Lung (tissue), 12 donors: Measurements from ENCODE around the gene GAST. TPM values are rescaled to one million over a fixed set of nuclear protein-coding genes. Genes with fewer than 3 reads are reported as not detected.

Experiments
- ATAC-seq: fragments of 200-7000 bp; cut with Tn5 transposase; one replicate; pipeline ENCODE4 v1.9.1; 2020; ENCODE audit warnings: moderate number of reproducible peaks; ENCODE audit not compliant: insufficient read depth, low FRiP score
- DNase-seq, 3 donors: peaks; one replicate each; pipeline ENCODE4 v3.0.0-alpha.2; 2013 to 2017
- H3K27ac ChIP-seq, 2 donors: one replicate each; pipeline ENCODE4 v1.5.1; 2013; ENCODE audit warnings: mild to moderate bottlenecking in 2 of 2, moderate library complexity in 2 of 2, control low read depth in 1 of 2, inconsistent platforms in 1 of 2, low read depth in 1 of 2, low read length in 1 of 2
- H3K27me3 ChIP-seq, 3 donors: one replicate each; pipeline ENCODE4 v1.5.1; 2013; ENCODE audit warnings: low read length in 2 of 3; ENCODE audit not compliant: control insufficient read depth in 3 of 3, insufficient read depth in 3 of 3
- H3K36me3 ChIP-seq, 4 donors: one replicate each; pipeline ENCODE4 v1.5.1; 2013; ENCODE audit warnings: low read length in 4 of 4, mild to moderate bottlenecking in 1 of 4, moderate library complexity in 1 of 4; ENCODE audit not compliant: control insufficient read depth in 4 of 4, insufficient read depth in 4 of 4
- H3K4me1 ChIP-seq, 5 donors: one replicate each; pipeline ENCODE4 v1.5.1; 2013; ENCODE audit warnings: low read length in 5 of 5, mild to moderate bottlenecking in 2 of 5, moderate library complexity in 1 of 5; ENCODE audit not compliant: control insufficient read depth in 5 of 5, insufficient read depth in 5 of 5
- H3K4me3 ChIP-seq: one replicate; pipeline ENCODE4 v1.5.1; 2013; ENCODE audit warnings: mild to moderate bottlenecking, control low read depth, moderate library complexity
- H3K9ac ChIP-seq, 2 donors: one replicate each; pipeline ENCODE4 v1.5.1; 2013; ENCODE audit warnings: low read length in 2 of 2, control low read depth in 1 of 2; ENCODE audit not compliant: insufficient read depth in 1 of 2
- H3K9me3 ChIP-seq, 4 donors: one replicate each; pipeline ENCODE4 v1.5.1; 2013; ENCODE audit warnings: low read length in 3 of 4, mild to moderate bottlenecking in 1 of 4, moderate library complexity in 1 of 4; ENCODE audit not compliant: control insufficient read depth in 4 of 4, insufficient read depth in 3 of 4
- CTCF ChIP-seq: IDR thresholded peaks from 2 replicates; pipeline ENCODE4 v1.5.1; 2012; ENCODE audit warnings: mild to moderate bottlenecking; ENCODE audit errors: control extremely low read depth, extremely low read depth
- WGBS, 2 donors: extraction: QIAGEN DNeasy Blood & Tissue Kit; methylation state at CpG; one replicate each; pipeline ENCODE4 v1.1.7; 2013; 5-methylcytosine and 5-hydroxymethylcytosine counted together
- polyA plus RNA-seq, 2 donors: library from polyadenylated mRNA; stranded (reverse); fragments of 200-250 nt; gene quantifications; one replicate each; pipeline ENCODE4 v1.2.1, GENCODE V29; 2013
- total RNA-seq, 2 donors: library from RNA; depleted of rRNA in 1 of 2; stranded (reverse); fragments of >200 nt in 1 of 2; gene quantifications; one replicate each; pipeline ENCODE4 v1.2.1, GENCODE V29; 2014 to 2021
- donor health status: control.
- donor health status: control.
- donor health status: Bipolar disorder and iron deficiency.
- donor health status: healthy.
- donor health status: DM: yes; HTN: yes; CAD: no.

Gene GAST
- total and polyA plus RNA-seq, 4 donors: not detected

- H3K4me1 ChIP-seq: peaks cover 1 to 26% (median 11%) of the 10 kb centered on the region in 5 donors
- H3K4me3 ChIP-seq: no peak overlapping the region
- H3K9ac ChIP-seq: no peak overlapping the region
- ATAC-seq (no peak), DNase-seq (no peak)
- H3K9me3 ChIP-seq: no peaks in the 10 kb centered on the region
- peaks cover 32 to 43% (median 39%) of the 10 kb centered on the region in 4 donors for H3K36me3 ChIP-seq
- H3K27me3 ChIP-seq: no peaks in the 10 kb centered on the region
- TF ChIP-seq CTCF: no peak
- WGBS, 2 donors: 91 to 93% methylated on average over 11 of the region's 11 CpGs
- H3K27ac ChIP-seq: peak overlapping the region in 1 of 2 donors; percentile 39
Observed at GRCh38 chr17:41692722-41693521, 19.2 kb upstream of the GAST start.

- WGBS, 2 donors: 79 to 87% methylated on average over 7 of the region's 7 CpGs
- Histone ChIP-seq H3K9me3 (no peaks in the 10 kb centered on the region), H3K36me3 (peaks cover 27 to 34% (median 30%) of the 10 kb centered on the region in 4 donors), H3K4me1 (peaks cover 0 to 17% (median 8%) of the 10 kb centered on the region in 5 donors), H3K9ac (no peak overlapping the region), H3K27ac (peak overlapping the region in 1 of 2 donors; percentile 37), H3K27me3 (no peaks in the 10 kb centered on the region), H3K4me3 (no peak overlapping the region)
- no peak for ATAC-seq
- TF ChIP-seq CTCF: no peak
- DNase-seq: no peak
Observed at GRCh38 chr17:41695134-41695661, 16.9 kb upstream of the GAST start.

GRCh38 chr17:41695954-41696757 lies 16.0 kb upstream of the GAST start:
- Histone ChIP-seq H3K27ac (no peak overlapping the region), H3K4me3 (no peak overlapping the region), H3K9ac (no peak overlapping the region), H3K36me3 (peaks cover 19 to 25% (median 22%) of the 10 kb centered on the region in 4 donors), H3K27me3 (no peaks in the 10 kb centered on the region), H3K9me3 (no peaks in the 10 kb centered on the region), H3K4me1 (peaks cover 0 to 13% (median 5%) of the 10 kb centered on the region in 5 donors)
- ATAC-seq (no peak), DNase-seq (peak; percentile 70 to 90 (median 90))
- WGBS, 2 donors: 50 to 61% methylated on average over 11 of the region's 11 CpGs
- TF ChIP-seq CTCF: peak; percentile 45
